PC-3 (cell line): Measurements from ENCODE around the gene TIGD4. TPM values are rescaled to one million over a fixed set of nuclear protein-coding genes. Genes with fewer than 3 reads are reported as not detected.

Source experiments
- ATAC-seq: fragments of 200-7000 bp; cut with Tn5 transposase; 2 replicates; pipeline ENCODE4 v1.9.1; 2020; ENCODE audit warnings: mild to moderate bottlenecking, moderate library complexity
- BruUV-seq: library from RNA; stranded (reverse); fragments of 400-500 nt; replicated peaks from 2 replicates; lab custom pipeline; 2021; lab: Mats Ljungman, UMichigan
- CTCF ChIA-PET: fragments of 300-600 bp; sonication (Branson Sonifier 250); formaldehyde crosslinking; loops from one replicate; lab custom pipeline; 2022; ENCODE audit warnings: antibody characterized with exemption; lab: Charles Lee
- POLR2A ChIA-PET: fragments of 300-600 bp; sonication (Branson Sonifier 250); formaldehyde crosslinking; loops from one replicate; lab custom pipeline; 2022; ENCODE audit warnings: antibody characterized with exemption; ENCODE audit not compliant: unreplicated experiment; lab: Charles Lee
- DNase-seq: peaks from one replicate; pipeline ENCODE4 v3.0.0-alpha.2; 2015
- H2AFZ ChIP-seq: fragments of 300-600 bp; sonication (generic); 2 replicates; pipeline ENCODE4 v1.6.0; 2016; ENCODE audit warnings: antibody characterized with exemption, low read length
- H3F3A ChIP-seq: fragments of 300-600 bp; sonication (generic); one replicate; pipeline ENCODE4 v1.6.0; 2017; ENCODE audit warnings: antibody characterized with exemption, low read length, control low read depth, mild to moderate bottlenecking; ENCODE audit not compliant: unreplicated experiment
- H3K27ac ChIP-seq: fragments of 300-600 bp; sonication (generic); 2 replicates; pipeline ENCODE4 v1.5.1; 2016; ENCODE audit warnings: mild to moderate bottlenecking, low read length
- H3K27me3 ChIP-seq: fragments of 300-600 bp; sonication (generic); 2 replicates; pipeline ENCODE4 v1.6.1; 2016; ENCODE audit warnings: low read length, mixed read lengths
- H3K36me3 ChIP-seq: fragments of 300-600 bp; sonication (generic); 2 replicates; pipeline ENCODE4 v1.6.1; 2016; ENCODE audit warnings: low read depth, mixed run types, low read length, mixed read lengths
- H3K4me1 ChIP-seq: fragments of 300-600 bp; sonication (generic); 2 replicates; pipeline ENCODE4 v1.5.1; 2016; ENCODE audit warnings: low read length; ENCODE audit not compliant: insufficient read depth
- H3K4me2 ChIP-seq: fragments of 300-600 bp; sonication (generic); 2 replicates; pipeline ENCODE4 v1.6.0; 2016; ENCODE audit warnings: low read length
- H3K4me3 ChIP-seq: fragments of 300-600 bp; sonication (generic); 2 replicates; pipeline ENCODE4 v1.5.1; 2016; ENCODE audit warnings: mild to moderate bottlenecking, low read length, mixed read lengths
- H3K79me2 ChIP-seq: fragments of 300-600 bp; sonication (generic); 2 replicates; pipeline ENCODE4 v1.6.1; 2017; ENCODE audit warnings: low read length, mixed read lengths
- H3K9ac ChIP-seq: fragments of 300-600 bp; sonication (generic); 2 replicates; pipeline ENCODE4 v1.6.0; 2016; ENCODE audit warnings: mild to moderate bottlenecking, low read length
- H3K9me2 ChIP-seq: fragments of 300-600 bp; sonication (generic); replicated peaks from 2 replicates; pipeline ENCODE4 v1.6.1; 2016; ENCODE audit warnings: mixed run types, low read length, mixed read lengths
- H3K9me3 ChIP-seq: fragments of 300-600 bp; sonication (generic); 2 replicates; pipeline ENCODE4 v1.6.1; 2016; ENCODE audit warnings: low read length, mixed read lengths
- H4K20me1 ChIP-seq: fragments of 300-600 bp; sonication (generic); 2 replicates; pipeline ENCODE4 v1.6.1; 2016; ENCODE audit warnings: low read length, mixed read lengths
- EZH2 ChIP-seq: fragments of 300-600 bp; sonication (generic); IDR thresholded peaks from one replicate; pipeline ENCODE4 v1.6.1; 2017; ENCODE audit warnings: antibody characterized with exemption, mild to moderate bottlenecking, low read length; ENCODE audit not compliant: unreplicated experiment
- EZH2phosphoT487 ChIP-seq: fragments of 300-600 bp; sonication (generic); IDR thresholded peaks from 2 replicates; pipeline ENCODE4 v1.6.1; 2018; ENCODE audit warnings: mild to moderate bottlenecking, antibody characterized with exemption, low read length, borderline replicate concordance
- intact Hi-C: fragments of 100-400 bp; cut with micrococcal nuclease; formaldehyde crosslinking; loops from 2 replicates; pipeline ENCODE4 v1.9.0; 2023
- total RNA-seq: library from RNA; depleted of rRNA; stranded (reverse); fragments of >200 nt; gene quantifications from 2 replicates; pipeline ENCODE4 v1.2.3, GENCODE V29; 2014
- TF ChIP-seq, protein P1 (sequence below): fragments of 300-600 bp; sonication (generic); conservative IDR thresholded peaks from 2 replicates; pipeline ENCODE4 v1.5.1; 2017; ENCODE audit warnings: antibody characterized with exemption, low read depth, mild to moderate bottlenecking, low read length

TIGD4 gene
- total RNA-seq, 1 experiment from 2014 or later: 0.07 TPM

DNA sequence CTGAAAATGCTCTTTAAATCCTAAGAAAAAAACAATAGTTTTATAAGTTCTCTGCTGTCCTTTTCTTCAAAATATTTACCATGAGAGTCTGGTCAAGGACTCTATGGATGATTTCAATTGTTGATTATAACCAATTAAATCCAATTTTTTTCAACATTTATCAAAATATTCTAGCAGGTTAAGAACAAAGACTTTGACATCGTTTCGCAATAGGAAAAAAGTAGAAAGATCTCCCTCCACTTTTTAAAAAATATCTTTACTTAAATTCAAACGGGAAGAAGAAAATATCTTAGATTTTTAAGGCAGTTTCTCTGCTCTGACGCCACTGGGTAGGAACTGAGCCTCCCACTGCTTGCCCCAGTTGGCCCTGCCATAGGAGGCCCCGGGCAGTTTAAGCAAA lies 55.0 kb downstream of the TIGD4 start:
- H3K4me1 ChIP-seq: peaks cover 14% of the 10 kb centered on the region; the same call in 1 of the 2 replicates
- no peak overlapping the region for H3K27ac ChIP-seq
- H2AFZ ChIP-seq: no peak overlapping the region
- BruUV-seq: no TSS peak
- no peak overlapping the region for H3K9ac ChIP-seq
- TF ChIP-seq EZH2: no peak
- TF ChIP-seq EZH2phosphoT487: no peak
- TF ChIP-seq, protein P1, sequence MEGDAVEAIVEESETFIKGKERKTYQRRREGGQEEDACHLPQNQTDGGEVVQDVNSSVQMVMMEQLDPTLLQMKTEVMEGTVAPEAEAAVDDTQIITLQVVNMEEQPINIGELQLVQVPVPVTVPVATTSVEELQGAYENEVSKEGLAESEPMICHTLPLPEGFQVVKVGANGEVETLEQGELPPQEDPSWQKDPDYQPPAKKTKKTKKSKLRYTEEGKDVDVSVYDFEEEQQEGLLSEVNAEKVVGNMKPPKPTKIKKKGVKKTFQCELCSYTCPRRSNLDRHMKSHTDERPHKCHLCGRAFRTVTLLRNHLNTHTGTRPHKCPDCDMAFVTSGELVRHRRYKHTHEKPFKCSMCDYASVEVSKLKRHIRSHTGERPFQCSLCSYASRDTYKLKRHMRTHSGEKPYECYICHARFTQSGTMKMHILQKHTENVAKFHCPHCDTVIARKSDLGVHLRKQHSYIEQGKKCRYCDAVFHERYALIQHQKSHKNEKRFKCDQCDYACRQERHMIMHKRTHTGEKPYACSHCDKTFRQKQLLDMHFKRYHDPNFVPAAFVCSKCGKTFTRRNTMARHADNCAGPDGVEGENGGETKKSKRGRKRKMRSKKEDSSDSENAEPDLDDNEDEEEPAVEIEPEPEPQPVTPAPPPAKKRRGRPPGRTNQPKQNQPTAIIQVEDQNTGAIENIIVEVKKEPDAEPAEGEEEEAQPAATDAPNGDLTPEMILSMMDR: no peak
- H3K4me2 ChIP-seq: no peak overlapping the region
- no peaks in the 10 kb centered on the region for H3K9me3 ChIP-seq
- intact Hi-C loops: no loop called here
- H3F3A ChIP-seq: no peaks in the 10 kb centered on the region
- H3K36me3 ChIP-seq: no peaks in the 10 kb centered on the region
- DNase-seq: no peak
- no peaks in the 10 kb centered on the region for H4K20me1 ChIP-seq
- no peaks in the 10 kb centered on the region for H3K79me2 ChIP-seq
- H3K4me3 ChIP-seq: no peak overlapping the region
- POLR2A ChIA-PET: no interaction called here
- CTCF ChIA-PET: no interaction called here
- no peak for ATAC-seq
- no peaks in the 10 kb centered on the region for H3K27me3 ChIP-seq
- no peaks in the 10 kb centered on the region for H3K9me2 ChIP-seq

DNA sequence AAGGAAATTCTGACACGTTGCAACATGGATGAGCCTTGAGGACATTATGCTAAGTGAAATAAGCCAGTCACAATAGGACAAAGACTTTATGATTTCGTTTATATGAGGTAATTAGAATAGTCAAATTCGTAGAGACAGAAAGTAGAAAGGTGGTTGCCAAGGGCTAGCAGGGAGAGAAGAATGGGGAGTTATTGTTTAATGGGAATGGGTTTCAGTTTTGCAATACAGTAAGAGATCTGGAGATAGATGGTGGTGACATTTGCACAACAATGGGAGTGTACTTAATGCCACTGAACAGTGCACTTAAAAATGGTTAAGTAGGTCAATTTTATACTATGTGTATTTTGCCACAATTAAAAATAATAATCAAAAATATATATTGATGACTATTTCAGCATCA lies 56.3 kb downstream of the TIGD4 start:
- no peak overlapping the region for H3K9ac ChIP-seq
- no peak overlapping the region for H2AFZ ChIP-seq
- DNase-seq (no peak), ATAC-seq (no peak)
- H4K20me1 ChIP-seq: no peaks in the 10 kb centered on the region
- no peak overlapping the region for H3K27ac ChIP-seq
- ChIA-PET CTCF (no interaction called here), POLR2A (no interaction called here)
- no peak for TF ChIP-seq EZH2phosphoT487
- TF ChIP-seq, protein P1: no peak
- no peak for TF ChIP-seq EZH2
- no peak overlapping the region for H3K4me2 ChIP-seq
- intact Hi-C loops: no loop called here
- H3K9me2 ChIP-seq: no peaks in the 10 kb centered on the region
- no peaks in the 10 kb centered on the region for H3K36me3 ChIP-seq
- H3K4me3 ChIP-seq: no peak overlapping the region
- no peaks in the 10 kb centered on the region for H3K79me2 ChIP-seq
- H3F3A ChIP-seq: no peaks in the 10 kb centered on the region
- H3K27me3 ChIP-seq: no peaks in the 10 kb centered on the region
- peaks cover 11% of the 10 kb centered on the region; the same call in 1 of the 2 replicates for H3K4me1 ChIP-seq
- H3K9me3 ChIP-seq: no peaks in the 10 kb centered on the region
- BruUV-seq: no TSS peak

DNA sequence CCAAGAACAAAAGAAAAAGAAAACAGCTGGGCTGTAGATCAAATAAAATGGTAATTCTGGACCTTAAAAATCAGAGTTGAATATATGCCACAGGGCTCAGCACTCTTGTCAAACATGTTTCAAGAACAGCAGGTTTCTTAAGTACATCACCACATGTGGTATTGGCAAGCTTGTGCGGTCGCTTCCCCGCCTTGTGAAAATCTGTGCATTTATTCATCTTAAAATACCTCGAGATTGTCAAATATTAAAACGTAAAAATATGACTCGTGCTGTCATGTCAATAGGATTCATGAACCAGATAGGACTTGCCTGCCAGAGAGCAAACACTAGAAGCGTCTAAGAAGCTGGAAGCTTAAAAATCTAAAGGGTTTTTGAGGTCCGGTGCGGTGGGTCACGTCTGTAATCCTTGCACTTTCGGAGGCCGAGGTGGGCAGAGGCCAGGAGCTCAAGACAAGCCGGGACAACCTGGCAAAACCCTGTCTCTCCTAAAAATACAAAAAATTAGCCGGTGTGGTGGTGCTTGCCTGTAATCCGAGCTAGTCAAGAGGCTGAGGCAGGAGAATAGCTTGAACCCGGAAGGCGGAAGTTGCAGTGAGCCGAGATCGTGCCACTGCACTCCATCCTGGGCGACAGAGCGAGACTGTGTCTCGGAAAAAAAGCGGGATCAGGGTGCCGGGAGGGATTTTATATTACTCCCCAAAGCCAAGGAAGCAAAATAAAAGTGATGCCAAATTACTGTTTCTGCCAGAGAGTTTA lies 59.6 kb downstream of the TIGD4 start:
- DNase-seq (peak; percentile 30), ATAC-seq (peak; percentile 46)
- Histone ChIP-seq H3K79me2 (no peaks in the 10 kb centered on the region), H3F3A (no peaks in the 10 kb centered on the region), H3K27me3 (no peaks in the 10 kb centered on the region), H3K9ac (peak overlapping the region; percentile 39), H3K9me2 (no peaks in the 10 kb centered on the region), H3K4me1 (peaks cover 11% of the 10 kb centered on the region; the same call in 1 of the 2 replicates), H3K9me3 (no peaks in the 10 kb centered on the region), H3K27ac (no peak overlapping the region), H3K36me3 (no peaks in the 10 kb centered on the region), H3K4me2 (peak overlapping the region; percentile 78), H4K20me1 (no peaks in the 10 kb centered on the region), H2AFZ (peak overlapping the region; percentile 92), H3K4me3 (peak overlapping the region; percentile 58)
- ChIA-PET CTCF (interaction anchor here (0.6 to 1.0 kb wide), 2 partner anchors 79 to 284 kb away, joined by 3 read pairs; no protein-coding TSS in a partner anchor), POLR2A (no interaction called here)
- no TSS peak for BruUV-seq
- intact Hi-C loops: no loop called here
- TF ChIP-seq EZH2phosphoT487 (no peak), EZH2 (no peak)
- TF ChIP-seq, protein P1: no peak
